K562 (cell line): ENCODE measurements around the gene HEMK1. TPM values are rescaled to one million over a fixed set of nuclear protein-coding genes. Genes with fewer than 3 reads are reported as not detected.

Experiments used
- CAMTA2 ChIP-seq: fragments of 250-450 bp; sonication (Bioruptor Pico); conservative IDR thresholded peaks from 2 replicates; pipeline ENCODE4 v1.5.1; 2022
- CGGBP1 ChIP-seq: fragments of 250-450 bp; sonication (Bioruptor Pico); IDR thresholded peaks from 2 replicates; pipeline ENCODE4 v1.9.0; 2021; ENCODE audit warnings: mild to moderate bottlenecking
- CHD1 ChIP-seq: fragments of 200-600 bp; sonication (generic); IDR thresholded peaks from one replicate; pipeline ENCODE4 v1.6.1; 2012; ENCODE audit warnings: mild to moderate bottlenecking, moderate library complexity, low read length, inconsistent platforms
- CREM ChIP-seq: IDR thresholded peaks from 2 replicates; pipeline ENCODE4 v1.6.1; 2014; ENCODE audit warnings: antibody characterized with exemption, low read depth
- GATAD2B ChIP-seq: fragments of 450-650 bp; IDR thresholded peaks from 2 replicates; pipeline ENCODE4 v1.6.1; 2017; ENCODE audit warnings: mild to moderate bottlenecking, borderline replicate concordance
- HDAC1 ChIP-seq, 2 experiments: fragments of 450-650 bp; IDR thresholded peaks; 2 replicates each; pipeline ENCODE4 v1.6.1; 2016 to 2017; ENCODE audit warnings: inconsistent platforms in 1 of 2, mild to moderate bottlenecking in 1 of 2, moderate library complexity in 1 of 2
- HDAC2 ChIP-seq: fragments of 450-650 bp; IDR thresholded peaks from 2 replicates; pipeline ENCODE4 v1.6.1; 2016; ENCODE audit warnings: mild to moderate bottlenecking
- IRF9 ChIP-seq: fragments of 450-650 bp; IDR thresholded peaks from 2 replicates; pipeline ENCODE4 v1.6.1; 2016; ENCODE audit warnings: missing biosample characterization, missing genetic modification characterization
- MAFF ChIP-seq: IDR thresholded peaks from 2 replicates; pipeline ENCODE4 v1.6.1; 2012; ENCODE audit warnings: low read length, improper control_type of control experiment
- MAX ChIP-seq: sonication (generic); formaldehyde crosslinking; IDR thresholded peaks from 2 replicates; pipeline ENCODE4 v1.9.0; 2022; ENCODE audit warnings: mild to moderate bottlenecking, missing genetic modification reagents
- PHB ChIP-seq: fragments of 250-450 bp; sonication (Bioruptor Pico); IDR thresholded peaks from 2 replicates; pipeline ENCODE4 v1.5.0; 2021
- PHF8 ChIP-seq: fragments of 200-600 bp; sonication (generic); IDR thresholded peaks from 2 replicates; pipeline ENCODE4 v1.6.1; 2012; ENCODE audit warnings: mixed run types, mild to moderate bottlenecking, inconsistent platforms, low read length, moderate library complexity, borderline replicate concordance
- PRPF4 ChIP-seq: fragments of 200-400 bp; formaldehyde crosslinking; IDR thresholded peaks from one replicate; pipeline ENCODE4 v1.6.1; 2017; ENCODE audit warnings: low read length, low read depth, mild to moderate bottlenecking; ENCODE audit not compliant: insufficient read depth, poor library complexity, severe bottlenecking
- RBM25 ChIP-seq: fragments of 200-400 bp; formaldehyde crosslinking; IDR thresholded peaks from 2 replicates; pipeline ENCODE4 v1.6.1; 2018; ENCODE audit warnings: low read length, low read depth, moderate library complexity; ENCODE audit not compliant: severe bottlenecking
- RBM34 ChIP-seq: fragments of 200-400 bp; formaldehyde crosslinking; IDR thresholded peaks from 2 replicates; pipeline ENCODE4 v1.6.1; 2018; ENCODE audit warnings: low read length, borderline replicate concordance; ENCODE audit not compliant: insufficient read depth
- RHOXF2B ChIP-seq: fragments of 250-450 bp; sonication (Bioruptor Pico); conservative IDR thresholded peaks from 2 replicates; pipeline ENCODE4 v1.5.1; 2021
- SIN3A ChIP-seq, 2 experiments: fragments of 150-350 bp in 1 of 2; IDR thresholded peaks; 2 replicates each; pipeline ENCODE4 v1.6.1; 2011 to 2016; ENCODE audit warnings: borderline replicate concordance in 2 of 2, low read depth in 2 of 2, low read length in 2 of 2, mild to moderate bottlenecking in 2 of 2, moderate library complexity in 2 of 2; ENCODE audit not compliant: control insufficient read depth in 1 of 2
- SIN3B ChIP-seq: fragments of 450-650 bp; IDR thresholded peaks from 2 replicates; pipeline ENCODE4 v1.6.1; 2017; ENCODE audit warnings: low read depth, mild to moderate bottlenecking, moderate library complexity
- STAT5A ChIP-seq: IDR thresholded peaks from 2 replicates; pipeline ENCODE4 v1.6.1; 2012; ENCODE audit warnings: low read length, inconsistent platforms, borderline replicate concordance
- SUPT5H ChIP-seq: fragments of 450-650 bp; IDR thresholded peaks from 2 replicates; pipeline ENCODE4 v1.6.1; 2016
- TAL1 ChIP-seq: fragments of 450-650 bp; IDR thresholded peaks from 2 replicates; pipeline ENCODE4 v1.6.1; 2016; ENCODE audit warnings: mild to moderate bottlenecking
- TCF7 ChIP-seq: sonication (generic); IDR thresholded peaks from 2 replicates; pipeline ENCODE4 v1.6.1; 2016; ENCODE audit warnings: antibody characterized with exemption, borderline replicate concordance
- THRB ChIP-seq: fragments of 450-650 bp; formaldehyde crosslinking; conservative IDR thresholded peaks from 2 replicates; pipeline ENCODE4 v1.4.0; 2022; ENCODE audit warnings: mild to moderate bottlenecking, missing genetic modification characterization
- ZNF140 ChIP-seq: fragments of 250-450 bp; sonication (Bioruptor Pico); IDR thresholded peaks from 2 replicates; pipeline ENCODE4 v1.8.0; 2021; ENCODE audit warnings: moderate library complexity, mild to moderate bottlenecking, inconsistent platforms
- ZNF239 ChIP-seq: fragments of 250-450 bp; sonication (Bioruptor Pico); IDR thresholded peaks from 2 replicates; pipeline ENCODE4 v1.4.0; 2020; ENCODE audit warnings: mild to moderate bottlenecking
- polyA plus RNA-seq, 8 experiments: library from polyadenylated mRNA; depleted of rRNA in 4 of 8; stranded (reverse) in 5 of 8; unstranded in 3 of 8; fragments of >200 nt; fragmentation: Nextera tagmentation in 2 of 8; fragmentation: Illumina TruSeq in 1 of 8; extraction: Ambion mirVana in 2 of 8; extraction: Trizol in 1 of 8; gene quantifications; 2 replicates each; pipeline versions ENCODE4 v1.2.1 to v1.2.3, GENCODE V29; 2011 to 2014; ENCODE audit warnings: inconsistent platforms in 1 of 8, missing spikeins in 1 of 8
- total RNA-seq, 7 experiments: library from RNA; depleted of rRNA in 6 of 7; stranded (reverse); fragments of >200 nt in 6 of 7; fragmentation: Illumina TruSeq in 2 of 7; extraction: Trizol in 2 of 7; gene quantifications; 2 replicates each; pipeline versions ENCODE4 v1.2.1 to v1.2.3, GENCODE V29; 2011 to 2021; ENCODE audit warnings: low replicate concordance in 1 of 7

Gene HEMK1
- total and polyA plus RNA-seq, 9 of the 15 experiments (the other 6 are each of a cell fraction or from before 2014, with no cell fraction given) = 2.0 to 16.8 (median 11.4) TPM

- TF ChIP-seq THRB = no peak
- TF ChIP-seq CGGBP1 (CRISPR knock-in tag) = no peak
- peak; percentile 82 for TF ChIP-seq RBM25
- no peak for TF ChIP-seq SUPT5H
- TF ChIP-seq TAL1 = peak; percentile 16; the same call in 1 of the 2 replicates
- no peak for TF ChIP-seq TCF7
- TF ChIP-seq CAMTA2 (CRISPR knock-in tag) = no peak
- peak; percentile 93 for TF ChIP-seq HDAC2
- no peak for TF ChIP-seq SIN3A (IDR thresholded peaks at IDR 0.05; ENCODE audit: borderline replicate concordance in 2 of 2, control insufficient read depth in 1 of 2, low read depth in 2 of 2, low read length in 2 of 2)
- TF ChIP-seq HDAC1 (IDR thresholded peaks at IDR 0.05) = peak; percentile 60 to 66; a peak in 3 of 4 replicates
- TF ChIP-seq CREM = no peak
- TF ChIP-seq MAX (CRISPR knock-in tag) = peak; percentile 5; the same call in 1 of the 2 replicates
- TF ChIP-seq ZNF140 (CRISPR knock-in tag) = no peak
- no peak for TF ChIP-seq SIN3B
- TF ChIP-seq STAT5A = peak; percentile 72
- TF ChIP-seq CHD1 = no peak
- no peak for TF ChIP-seq MAFF
- no peak for TF ChIP-seq IRF9 (tag)
- no peak for TF ChIP-seq PHB (CRISPR knock-in tag)
- TF ChIP-seq PHF8 = no peak
- TF ChIP-seq ZNF239 = no peak
- no peak; the same call in 1 of the 2 replicates for TF ChIP-seq GATAD2B
- no peak for TF ChIP-seq RBM34
- TF ChIP-seq PRPF4 = no peak
- no peak for TF ChIP-seq RHOXF2B (CRISPR knock-in tag)
Observed at GRCh38 chr3:50600141-50600753, 30.9 kb downstream of the HEMK1 start (continued).
